ENCODE measurements around the gene PYGM. TPM values are rescaled to one million over a fixed set of nuclear protein-coding genes. Genes with fewer than 3 reads are reported as not detected.

Gene PYGM
- total RNA-seq, result 0.39 and 0.62 TPM in 2 replicates
- 0.10 and 0.11 TPM in 2 replicates for polyA plus RNA-seq
- 0.06 and 0.07 TPM in 2 replicates for polyA plus RNA-seq (2011; cell fraction: cytosol; rRNA removed)
- 0.83 and 0.91 TPM in 2 replicates for polyA plus RNA-seq (2011; cell fraction: nucleus; rRNA removed)
- 0.16 and 0.37 TPM in 2 replicates for polyA plus RNA-seq (2012)
- polyA minus RNA-seq, result 0.41 and 0.47 TPM in 2 replicates
- not detected for polyA minus RNA-seq (2011; cell fraction: cytosol; rRNA and poly(A)+ RNA removed)
- 0.72 and 1.4 TPM in 2 replicates for polyA minus RNA-seq (2011; cell fraction: nucleus; rRNA and poly(A)+ RNA removed)
- percentile 22 among the genes with signal in this experiment for Bru-seq, nascent RNA
- percentile 43 among the genes with signal in this experiment for BruChase-seq, experiment 1, labeled RNA remaining after a 6-hour chase
- BruChase-seq, experiment 2, labeled RNA remaining after a 2-hour chase, result percentile 31 among the genes with signal in this experiment
- long read RNA-seq, result 0 reads

DNA sequence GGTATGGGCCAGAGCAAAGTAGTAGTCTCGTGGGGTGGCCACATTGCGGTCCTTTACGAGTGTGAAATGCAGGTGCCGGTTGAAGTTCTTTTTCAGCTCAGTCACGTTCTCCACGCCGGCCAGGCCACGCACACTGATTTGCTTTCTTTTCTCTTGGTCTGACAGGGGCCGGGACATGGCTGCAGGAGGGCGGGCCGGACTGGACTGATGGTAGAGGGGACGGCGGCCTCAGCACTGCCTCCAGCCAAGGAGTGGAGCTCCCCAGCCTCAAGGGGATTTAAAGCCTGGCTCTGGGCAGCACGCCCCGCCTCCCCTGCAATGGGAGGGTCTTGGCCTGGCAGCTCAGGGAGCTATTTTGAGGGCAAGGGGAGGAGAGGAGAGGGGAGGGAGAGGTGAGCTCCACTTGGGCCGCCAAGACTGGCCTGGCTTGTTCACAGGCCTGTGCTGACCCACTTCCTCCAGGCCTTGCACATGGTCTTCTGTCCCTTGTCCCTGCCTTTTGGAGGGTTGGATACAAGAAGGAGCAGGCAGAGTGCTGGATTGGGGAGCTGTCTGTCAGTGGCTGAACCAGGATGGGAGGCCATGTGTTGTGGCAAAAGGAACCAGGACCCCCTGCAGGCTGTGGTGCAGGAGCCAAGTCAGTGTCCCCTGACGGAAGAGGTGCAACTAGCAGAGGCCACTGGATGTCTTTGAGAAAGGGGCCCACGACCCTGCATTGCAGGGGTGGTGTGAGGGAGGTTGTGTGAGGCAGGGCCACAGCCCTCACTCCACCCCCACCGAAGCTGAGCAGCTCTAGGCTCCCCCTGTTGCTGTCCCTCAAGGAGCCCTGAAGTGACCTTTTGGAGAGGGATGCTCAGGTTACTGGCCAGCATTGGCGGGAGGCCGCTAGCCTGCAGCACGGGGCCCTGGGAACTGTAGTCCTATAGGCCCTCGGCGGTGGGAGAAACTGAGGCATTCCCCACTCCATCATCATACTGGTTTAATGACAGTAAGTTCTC lies at the start of gene PYGM:
TSS of gene PYGM (minus strand) at position 253 of the 998 bp plus-strand sequence. CDS start at position 177, 76 bp downstream.
- peaks cover 4% of the 10 kb centered on the region for H3K79me2 ChIP-seq (ENCODE audit: control insufficient read depth, insufficient read depth, low read length)
- CTCF ChIA-PET, result interaction anchor here (1.2 to 1.6 kb wide), 2 partner anchors 13 to 19 kb away, joined by 3 to 6 read pairs; partner anchors contain the start of gene SF1
- peaks cover 20 to 21% of the 10 kb centered on the region in 2 experiments for H3K36me3 ChIP-seq (ENCODE audit: control insufficient read depth in 2 of 2, extremely low read depth in 1 of 2, insufficient read depth in 2 of 2, low read length in 2 of 2)
- H3K27me3 ChIP-seq (ENCODE audit: control insufficient read depth in 2 of 2, insufficient read depth in 2 of 2, low read length in 2 of 2), result no peaks in the 10 kb centered on the region
- POLR2A ChIA-PET, result no interaction called here
- H3K4me1 ChIP-seq (ENCODE audit: control insufficient read depth, extremely low read depth, insufficient read depth, low read length), result peaks cover 20% of the 10 kb centered on the region
- no peaks in the 10 kb centered on the region for H3K9me3 ChIP-seq (replicated peaks; ENCODE audit: control insufficient read depth, insufficient read depth, low read length)
- H3K4me2 ChIP-seq (ENCODE audit: insufficient read depth, low read length), result no peak within 1 kb of the TSS
- BruUV-seq (replicated peaks), result no TSS peak
- dilution Hi-C loops (cut with MboI; ENCODE audit: extremely low pct_ligation_motif_present, low sequenced_read_pairs), result no loop called here
- FAIRE-seq (no peak), DNase-seq (ENCODE audit: low read depth, low spot score) (no peak)
- no peaks in the 10 kb centered on the region for H3K9me1 ChIP-seq (replicated peaks; ENCODE audit: control insufficient read depth, extremely low read depth, insufficient read depth, low read length)
- intact Hi-C loops (cut with micrococcal nuclease), result no loop called here
- H3K9ac ChIP-seq (replicated peaks; ENCODE audit: extremely low read depth, insufficient read depth, low read length), result no peak within 1 kb of the TSS
- H4K20me1 ChIP-seq (replicated peaks; ENCODE audit: control insufficient read depth, extremely low read depth, insufficient read depth, low read length), result peaks cover 2% of the 10 kb centered on the region
- no peak for TF ChIP-seq MYC (IDR thresholded peaks at IDR 0.05; ENCODE audit: low read depth, low read length)
- TF ChIP-seq EZH2 (IDR thresholded peaks at IDR 0.05; ENCODE audit: borderline replicate concordance, low read depth, low read length, severe bottlenecking), result no peak
- TF ChIP-seq POLR2A (IDR thresholded peaks at IDR 0.05; ENCODE audit: low read depth, low read length), result no peak
- TF ChIP-seq FOS (IDR thresholded peaks at IDR 0.05; ENCODE audit: borderline replicate concordance, insufficient read depth, low read length), result no peak
- TF ChIP-seq, protein P1, sequence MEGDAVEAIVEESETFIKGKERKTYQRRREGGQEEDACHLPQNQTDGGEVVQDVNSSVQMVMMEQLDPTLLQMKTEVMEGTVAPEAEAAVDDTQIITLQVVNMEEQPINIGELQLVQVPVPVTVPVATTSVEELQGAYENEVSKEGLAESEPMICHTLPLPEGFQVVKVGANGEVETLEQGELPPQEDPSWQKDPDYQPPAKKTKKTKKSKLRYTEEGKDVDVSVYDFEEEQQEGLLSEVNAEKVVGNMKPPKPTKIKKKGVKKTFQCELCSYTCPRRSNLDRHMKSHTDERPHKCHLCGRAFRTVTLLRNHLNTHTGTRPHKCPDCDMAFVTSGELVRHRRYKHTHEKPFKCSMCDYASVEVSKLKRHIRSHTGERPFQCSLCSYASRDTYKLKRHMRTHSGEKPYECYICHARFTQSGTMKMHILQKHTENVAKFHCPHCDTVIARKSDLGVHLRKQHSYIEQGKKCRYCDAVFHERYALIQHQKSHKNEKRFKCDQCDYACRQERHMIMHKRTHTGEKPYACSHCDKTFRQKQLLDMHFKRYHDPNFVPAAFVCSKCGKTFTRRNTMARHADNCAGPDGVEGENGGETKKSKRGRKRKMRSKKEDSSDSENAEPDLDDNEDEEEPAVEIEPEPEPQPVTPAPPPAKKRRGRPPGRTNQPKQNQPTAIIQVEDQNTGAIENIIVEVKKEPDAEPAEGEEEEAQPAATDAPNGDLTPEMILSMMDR (IDR thresholded peaks at IDR 0.05; ENCODE audit: extremely low read depth in 1 of 2, insufficient read depth in 1 of 2, low read depth in 1 of 2, low read length in 2 of 2), result no peak
- no peak for TF ChIP-seq GATA2 (IDR thresholded peaks at IDR 0.05; ENCODE audit: insufficient read depth, insufficient read length, low read depth, low read length)
- no peak for TF ChIP-seq MAX (IDR thresholded peaks at IDR 0.05; ENCODE audit: insufficient read depth, insufficient read length)
- peak; percentile 49 for TF ChIP-seq POLR2AphosphoS5 (IDR thresholded peaks at IDR 0.05; ENCODE audit: insufficient read depth, low read depth, low read length)
- no peak within 1 kb of the TSS for H3K27ac ChIP-seq (ENCODE audit: insufficient read depth, low read depth, low read length)
- no peak within 1 kb of the TSS for H2AFZ ChIP-seq (ENCODE audit: low read depth, low read length)
- H3K4me3 ChIP-seq (replicated peaks in 1 of 3; ENCODE audit: insufficient read depth in 1 of 3, low read depth in 1 of 3, low read length in 3 of 3), result no peak within 1 kb of the TSS

Data from endothelial cell of umbilical vein (primary cell).